Stimulated activated memory B cell treated with anti-CD40 and anti-IgM and Interleukin-4, amounts not matched to agents 10 μg/mL and 1 μg/mL and 100 μg/mL, for 72 hours (primary cell): Measurements from ENCODE around the gene NAXE.
A peak's percentile ranks its signal among the peaks of the same experiment; 100 is the strongest.
"Not testable (repeated sequence)": the region's sequence is repeated elsewhere in the genome, so short reads cannot be mapped to it uniquely, and the experiment has no call there.

Source experiments
- ATAC-seq: fragments of 150-1000 bp; cut with Tn5 transposase; 2 replicates; pipeline ENCODE4 v1.10.0; 2021
- H3K27ac Mint-ChIP-seq: one replicate; pipeline ENCODE4 v1.8.0; 2022; ENCODE audit warnings: mild to moderate bottlenecking, mixed read lengths
- H3K27me3 Mint-ChIP-seq: one replicate; pipeline ENCODE4 v1.8.0; 2022; ENCODE audit warnings: mixed read lengths
- H3K36me3 Mint-ChIP-seq: one replicate; pipeline ENCODE4 v1.8.0; 2022; ENCODE audit warnings: mixed read lengths
- H3K4me1 Mint-ChIP-seq: one replicate; pipeline ENCODE4 v1.8.0; 2022; ENCODE audit warnings: mixed read lengths
- H3K4me3 Mint-ChIP-seq: one replicate; pipeline ENCODE4 v1.8.0; 2022; ENCODE audit warnings: mild to moderate bottlenecking, moderate library complexity, mixed read lengths
- H3K9me3 Mint-ChIP-seq: one replicate; pipeline ENCODE4 v1.8.0; 2022; ENCODE audit warnings: mixed read lengths

The NAXE gene

GRCh38 chr1:156618853-156619581, 27.4 kb downstream of the NAXE start, which contains the start of gene HAPLN2:
Gene HAPLN2, plus strand, starts transcription at chr1:156619415. Its CDS starts 4,076 bp downstream, at chr1:156623491.
- Mint-ChIP-seq H3K4me3 (no peak within 1 kb of the TSS), H3K4me1 (peaks cover under 1% of the 10 kb centered on the region), H3K36me3 (no peaks in the 10 kb centered on the region), H3K27ac (no peak within 1 kb of the TSS), H3K9me3 (no peaks in the 10 kb centered on the region), H3K27me3 (peaks cover 57% of the 10 kb centered on the region)
- ATAC-seq = no peak

- H3K4me3 Mint-ChIP-seq = no peak overlapping the region
- H3K27ac Mint-ChIP-seq = no peak overlapping the region
- H3K9me3 Mint-ChIP-seq = no peaks in the 10 kb centered on the region
- no peaks in the 10 kb centered on the region for H3K36me3 Mint-ChIP-seq
- H3K4me1 Mint-ChIP-seq = peaks cover 5% of the 10 kb centered on the region
- H3K27me3 Mint-ChIP-seq = peaks cover 62% of the 10 kb centered on the region
- ATAC-seq = no peak
These were observed 28.0 kb downstream of the NAXE start for GRCh38 chr1:156619582-156619955.

DNA sequence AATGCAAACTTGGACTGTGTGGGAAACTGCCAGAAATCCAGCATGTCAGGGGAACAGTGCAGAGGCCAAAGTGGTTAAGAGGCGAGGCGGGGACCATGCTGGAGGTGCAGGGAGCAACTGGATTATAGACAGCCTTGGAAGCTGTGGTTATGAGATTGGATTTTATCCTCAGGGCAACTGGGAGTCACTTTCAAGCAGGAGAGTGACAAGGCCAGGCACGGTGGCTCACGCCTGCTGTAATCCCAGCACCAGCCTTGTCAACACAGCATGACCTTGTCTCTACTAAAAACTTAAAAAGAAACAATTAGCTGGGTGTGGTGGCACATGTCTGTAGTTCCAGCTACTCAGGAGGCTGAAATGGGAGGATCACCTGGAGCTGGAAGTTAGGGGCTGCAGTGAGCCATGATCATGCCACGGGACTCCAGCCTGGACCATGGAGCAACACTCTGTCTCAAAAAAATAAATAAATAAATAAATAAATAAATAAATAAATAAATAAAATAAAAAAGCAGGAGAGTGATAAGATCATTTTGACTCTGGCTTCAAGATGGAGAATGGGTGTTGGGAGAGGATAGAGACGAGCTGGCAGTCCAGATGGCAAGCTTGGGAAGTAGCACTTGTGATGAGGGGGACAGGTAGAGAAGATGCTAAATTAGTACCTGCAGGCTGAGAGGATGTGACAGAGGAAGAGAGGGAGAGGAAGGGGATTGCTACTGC, 31.2 kb downstream of the NAXE start:
- H3K9me3 Mint-ChIP-seq = no peaks in the 10 kb centered on the region

GRCh38 chr1:156623946-156624813, 32.6 kb downstream of the NAXE start:
- peaks cover 58% of the 10 kb centered on the region for H3K27me3 Mint-ChIP-seq
- H3K4me1 Mint-ChIP-seq = peaks cover 15% of the 10 kb centered on the region
- peak overlapping the region; percentile 57 for H3K4me3 Mint-ChIP-seq
- peak; percentile 75 for ATAC-seq
- no peaks in the 10 kb centered on the region for H3K9me3 Mint-ChIP-seq
- no peaks in the 10 kb centered on the region for H3K36me3 Mint-ChIP-seq
- no peak overlapping the region for H3K27ac Mint-ChIP-seq

More for the DNA sequence above, 31.2 kb downstream of the NAXE start:
- ATAC-seq = no peak
- Mint-ChIP-seq H3K4me1 (peaks cover 15% of the 10 kb centered on the region), H3K27ac (no peak overlapping the region), H3K36me3 (no peaks in the 10 kb centered on the region), H3K4me3 (no peak overlapping the region), H3K27me3 (peaks cover 64% of the 10 kb centered on the region)

- Mint-ChIP-seq H3K4me1 (peaks cover 15% of the 10 kb centered on the region), H3K36me3 (no peaks in the 10 kb centered on the region), H3K4me3 (peak overlapping the region; percentile 57), H3K9me3 (no peaks in the 10 kb centered on the region), H3K27me3 (peaks cover 51% of the 10 kb centered on the region), H3K27ac (no peak overlapping the region)
- ATAC-seq = no peak
These were observed 33.3 kb downstream of the NAXE start for GRCh38 chr1:156624814-156625435.

DNA sequence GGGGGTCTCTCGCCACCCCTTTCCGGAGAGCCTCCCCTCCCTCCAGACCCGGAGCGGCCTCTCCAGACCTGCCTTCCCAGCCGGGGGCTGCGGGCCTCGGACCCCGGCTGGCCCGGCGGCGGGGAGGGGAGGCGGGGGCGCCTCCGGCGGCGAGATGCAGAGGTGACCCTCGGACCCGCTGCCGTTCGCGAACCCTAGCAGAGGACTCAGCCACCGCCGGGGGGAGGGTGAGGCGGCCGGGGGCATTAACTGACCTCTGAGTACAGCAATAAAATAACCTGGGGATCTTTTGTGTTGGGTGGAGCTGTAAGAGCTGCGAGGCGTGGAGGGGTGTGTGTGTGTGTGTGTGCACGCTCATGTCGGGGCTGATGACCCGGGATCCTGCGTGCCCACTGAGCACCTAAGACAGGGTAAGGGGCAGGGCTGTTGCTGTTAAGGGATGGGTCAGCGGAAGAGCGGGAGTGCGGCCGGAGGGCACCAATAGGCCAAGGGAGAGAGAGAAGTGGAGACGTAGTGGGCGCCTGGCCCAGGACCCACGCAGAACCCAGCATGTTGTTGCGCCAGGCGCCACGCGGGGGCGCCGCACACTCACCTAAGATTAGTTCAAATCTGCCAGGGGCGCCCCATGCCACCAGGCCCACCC, 34.0 kb downstream of the NAXE start:
- peak; percentile 56 for ATAC-seq
- Mint-ChIP-seq H3K27ac (no peak overlapping the region), H3K4me3 (peak overlapping the region; percentile 57), H3K4me1 (peaks cover 15% of the 10 kb centered on the region), H3K9me3 (no peaks in the 10 kb centered on the region), H3K27me3 (peaks cover 50% of the 10 kb centered on the region), H3K36me3 (no peaks in the 10 kb centered on the region)

- H3K9me3 Mint-ChIP-seq = no peaks in the 10 kb centered on the region
- peaks cover 15% of the 10 kb centered on the region for H3K4me1 Mint-ChIP-seq
- H3K4me3 Mint-ChIP-seq = no peak overlapping the region
- H3K36me3 Mint-ChIP-seq = no peaks in the 10 kb centered on the region
- H3K27me3 Mint-ChIP-seq = peaks cover 52% of the 10 kb centered on the region
- ATAC-seq = no peak
- no peak overlapping the region for H3K27ac Mint-ChIP-seq
These were observed 34.5 kb downstream of the NAXE start for GRCh38 chr1:156626079-156626438.

GRCh38 chr1:156627313-156627880, 35.8 kb downstream of the NAXE start:
- Mint-ChIP-seq H3K27me3 (peaks cover 52% of the 10 kb centered on the region), H3K27ac (no peak overlapping the region), H3K4me3 (no peak overlapping the region), H3K36me3 (no peaks in the 10 kb centered on the region), H3K9me3 (no peaks in the 10 kb centered on the region), H3K4me1 (peaks cover 15% of the 10 kb centered on the region)
- no peak for ATAC-seq

GRCh38 chr1:156629823-156630449, 38.4 kb downstream of the NAXE start:
- Mint-ChIP-seq H3K4me3 (no peak overlapping the region), H3K9me3 (no peaks in the 10 kb centered on the region), H3K27ac (no peak overlapping the region), H3K27me3 (peaks cover 58% of the 10 kb centered on the region), H3K4me1 (peaks cover 9% of the 10 kb centered on the region), H3K36me3 (no peaks in the 10 kb centered on the region)
- ATAC-seq = no peak

DNA sequence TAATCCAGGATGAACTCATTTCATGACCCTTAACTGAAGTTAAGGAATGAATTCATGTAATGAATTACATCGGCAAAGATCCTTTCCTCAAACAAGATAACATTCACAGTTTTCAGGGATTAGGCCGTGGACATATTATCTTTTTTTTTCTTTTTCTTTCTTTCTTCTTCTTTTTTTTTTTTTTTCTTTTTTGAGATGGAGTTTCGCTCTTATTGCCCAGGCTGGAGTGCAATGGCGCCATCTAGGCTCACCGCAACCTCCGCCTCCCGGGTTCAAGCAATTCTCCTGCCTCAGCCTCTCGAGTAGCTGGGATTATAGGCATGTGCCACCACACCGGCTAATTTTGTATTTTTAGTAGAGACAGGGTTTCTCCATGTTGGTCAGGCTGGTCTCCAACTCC, 39.6 kb downstream of the NAXE start:
- peaks cover 52% of the 10 kb centered on the region for H3K27me3 Mint-ChIP-seq
- not testable (repeated sequence) for H3K4me1 Mint-ChIP-seq, H3K27ac Mint-ChIP-seq, H3K36me3 Mint-ChIP-seq, ATAC-seq, H3K4me3 Mint-ChIP-seq, H3K9me3 Mint-ChIP-seq

DNA sequence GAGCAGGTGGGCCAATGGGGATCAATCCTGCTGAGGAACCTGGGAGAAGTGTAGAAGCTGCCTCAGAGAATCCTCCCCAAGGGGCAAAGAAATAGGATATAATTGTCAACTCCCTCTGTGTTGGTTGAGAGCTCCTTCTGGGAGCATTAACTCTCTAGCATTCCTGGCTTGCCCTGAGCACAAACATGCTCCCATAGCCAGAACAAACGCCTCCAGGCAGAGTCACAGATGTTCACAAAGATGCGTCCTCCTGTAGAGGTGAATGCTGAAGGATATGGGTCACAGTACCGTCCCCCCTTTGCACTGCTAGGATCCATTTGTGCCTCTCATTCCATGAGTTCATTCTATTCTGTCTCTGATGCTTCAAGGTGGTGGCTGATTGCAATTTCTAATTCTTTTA, 40.8 kb downstream of the NAXE start:
- Mint-ChIP-seq H3K27me3 (peaks cover 62% of the 10 kb centered on the region), H3K36me3 (no peaks in the 10 kb centered on the region), H3K27ac (no peak overlapping the region), H3K4me1 (no peaks in the 10 kb centered on the region), H3K4me3 (no peak overlapping the region), H3K9me3 (no peaks in the 10 kb centered on the region)
- ATAC-seq = no peak

DNA sequence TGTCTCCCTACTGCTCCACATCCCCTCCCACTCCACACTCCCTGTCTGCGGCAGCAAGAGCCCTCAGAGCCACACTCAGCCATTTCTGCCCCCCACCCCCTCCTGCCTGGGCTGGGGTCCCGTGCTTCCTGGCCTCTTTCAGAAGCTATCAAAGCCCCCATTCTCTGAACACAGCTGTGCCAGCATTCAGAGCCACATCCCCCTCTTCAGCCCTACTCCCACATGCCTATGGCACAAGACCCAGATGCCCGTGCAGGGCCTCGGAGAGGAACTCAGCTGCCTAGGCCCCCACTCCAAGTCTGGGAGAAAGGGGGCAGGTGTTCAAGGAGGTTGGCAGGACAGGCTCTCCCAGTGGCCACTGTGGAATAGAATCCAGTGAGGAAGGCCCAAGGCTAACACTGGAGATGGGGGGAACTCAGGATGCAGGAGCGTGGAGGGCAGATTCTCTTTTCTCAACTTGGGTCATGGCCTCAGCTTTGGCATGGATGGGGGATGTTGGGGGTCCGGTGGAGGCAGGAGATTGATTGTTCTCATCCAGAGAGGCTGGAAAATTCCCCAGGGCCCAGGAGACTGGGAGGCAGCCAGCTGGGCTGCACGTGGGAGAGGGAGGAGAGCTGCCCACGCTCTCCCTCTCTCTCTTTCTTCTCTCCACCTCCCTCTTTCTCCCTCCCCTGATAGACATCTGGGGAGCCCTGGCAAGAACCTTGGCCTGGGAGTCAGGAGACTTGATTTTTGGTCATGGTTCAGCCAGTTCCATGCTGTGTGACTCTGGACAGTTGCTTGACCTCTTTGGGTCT, 46.8 kb downstream of the NAXE start:
- peaks cover 91% of the 10 kb centered on the region for H3K27me3 Mint-ChIP-seq
- H3K27ac Mint-ChIP-seq = no peak overlapping the region
- H3K9me3 Mint-ChIP-seq = no peaks in the 10 kb centered on the region
- no peak overlapping the region for H3K4me3 Mint-ChIP-seq
- ATAC-seq = no peak
- peaks cover 23% of the 10 kb centered on the region for H3K4me1 Mint-ChIP-seq
- no peaks in the 10 kb centered on the region for H3K36me3 Mint-ChIP-seq

- peaks cover 30% of the 10 kb centered on the region for H3K4me1 Mint-ChIP-seq
- H3K9me3 Mint-ChIP-seq = no peaks in the 10 kb centered on the region
- H3K27me3 Mint-ChIP-seq = peaks cover 92% of the 10 kb centered on the region
- ATAC-seq = no peak
- no peak overlapping the region for H3K27ac Mint-ChIP-seq
- no peak overlapping the region for H3K4me3 Mint-ChIP-seq
- no peaks in the 10 kb centered on the region for H3K36me3 Mint-ChIP-seq
These were observed 48.1 kb downstream of the NAXE start for GRCh38 chr1:156639601-156640101.
